Stimulated activated CD4-positive, alpha-beta T cell treated with anti-CD3 and anti-CD28 coated beads, Interleukin-12 subunit alpha, Interleukin-12 subunit beta, amount 100 ng/mL, for 24 hours (primary cell): ENCODE data around the gene PDILT.
"Not testable (repeated sequence)": the region's sequence is repeated elsewhere in the genome, so short reads cannot be mapped to it uniquely, and the experiment has no call there.

Source experiments
- DNase-seq, 2 experiments: peaks; one replicate each; pipeline ENCODE4 v3.0.0-alpha.2; 2020; ENCODE audit warnings: low read depth in 2 of 2

The PDILT gene

DNA sequence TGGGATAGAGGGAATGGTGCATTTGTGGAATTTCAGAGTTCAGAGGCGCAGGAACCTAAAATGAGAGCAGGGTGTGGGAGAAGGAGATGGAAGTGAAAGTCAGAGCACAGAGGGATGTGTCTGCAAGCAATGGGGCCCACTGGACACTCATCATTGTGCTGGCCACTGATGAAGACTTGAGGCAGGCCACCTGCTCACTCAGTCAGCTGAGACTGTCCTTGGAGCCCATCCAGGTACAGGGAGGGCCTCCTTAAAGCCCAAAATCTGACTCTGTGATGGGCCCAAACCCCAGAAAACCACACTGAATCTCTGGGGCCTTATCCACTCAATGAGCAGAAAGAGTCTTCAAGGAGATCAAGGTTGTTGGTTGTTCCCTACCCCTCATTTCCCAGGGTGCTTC is 82.9 kb downstream of the PDILT start:
- DNase-seq, result no peak

DNA sequence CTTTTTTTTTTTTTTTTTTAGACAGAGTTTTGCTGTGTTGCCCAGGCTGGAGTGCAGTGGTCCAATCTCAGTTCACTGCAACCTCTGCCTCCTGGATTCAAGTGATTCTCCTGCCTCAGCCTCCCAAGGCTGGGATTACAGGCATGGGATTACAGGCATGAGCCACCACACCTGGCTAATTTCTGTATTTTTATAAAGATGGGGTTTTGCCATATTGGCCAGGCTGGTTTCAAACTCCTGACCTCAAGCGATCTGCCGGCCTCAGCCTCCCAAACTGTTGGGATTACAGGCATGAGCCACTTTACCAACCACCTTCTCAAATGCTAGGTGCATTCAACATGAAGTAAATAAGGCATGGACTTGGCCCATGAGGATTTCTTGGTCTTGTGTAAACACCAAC is 83.5 kb downstream of the PDILT start:
- DNase-seq, result not testable (repeated sequence)

DNA sequence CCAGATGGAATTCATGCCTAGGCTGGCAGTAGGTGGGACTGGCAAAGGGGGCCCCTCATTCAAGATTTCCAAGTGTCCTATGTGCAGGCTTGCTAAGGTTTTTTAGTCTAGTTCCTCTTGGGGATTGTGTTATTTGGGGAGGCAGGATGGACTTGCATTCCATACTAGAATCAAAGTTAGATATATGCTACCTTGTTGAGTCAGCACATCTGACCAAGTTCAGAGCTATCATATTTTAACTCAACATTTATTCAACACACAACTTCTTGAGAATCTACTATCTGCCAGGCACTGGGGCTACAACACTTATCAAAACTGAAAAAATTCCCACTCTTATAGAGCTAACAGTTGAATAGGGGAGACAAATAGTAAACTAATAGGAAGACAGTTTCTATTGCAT is 83.9 kb downstream of the PDILT start:
- DNase-seq, result no peak

DNA sequence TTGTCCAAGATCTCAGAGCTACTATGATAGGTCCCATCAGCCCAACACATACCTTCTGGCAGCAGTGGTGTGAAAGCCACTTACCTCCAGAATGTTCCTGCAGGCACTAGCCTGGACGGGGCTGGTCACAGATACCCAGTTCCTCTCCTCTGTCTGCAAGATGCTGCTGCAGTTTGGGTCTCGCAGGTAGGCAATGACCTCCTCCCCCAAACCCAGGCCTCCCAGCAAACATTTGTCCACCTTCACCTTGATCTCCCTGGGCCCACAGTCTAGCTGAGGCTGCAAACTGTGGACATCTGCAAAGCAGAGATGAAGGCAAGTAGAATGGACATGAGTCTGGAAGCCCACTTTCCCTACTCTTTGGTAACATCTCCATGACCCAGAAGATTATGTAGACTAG is 84.4 kb downstream of the PDILT start:
- no peak for DNase-seq

DNA sequence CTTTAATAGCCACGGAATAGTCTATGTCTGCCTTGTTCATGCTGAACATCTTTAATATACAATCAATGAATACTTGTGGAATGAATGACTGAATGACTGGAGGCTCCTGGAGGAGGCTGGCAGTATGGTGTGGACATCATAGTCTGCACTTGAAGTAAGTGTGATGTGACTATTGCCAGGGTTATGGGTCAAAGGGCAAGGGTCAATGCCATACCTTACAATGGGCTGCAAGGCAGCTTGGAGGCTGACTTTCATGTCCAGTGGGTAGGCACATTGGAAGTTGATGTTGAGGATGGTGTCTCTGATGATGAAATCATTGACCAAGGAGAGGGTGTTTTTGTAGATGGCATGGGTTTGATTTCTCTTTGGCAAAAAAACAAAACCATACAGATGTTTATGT is 85.1 kb downstream of the PDILT start:
- no peak for DNase-seq

DNA sequence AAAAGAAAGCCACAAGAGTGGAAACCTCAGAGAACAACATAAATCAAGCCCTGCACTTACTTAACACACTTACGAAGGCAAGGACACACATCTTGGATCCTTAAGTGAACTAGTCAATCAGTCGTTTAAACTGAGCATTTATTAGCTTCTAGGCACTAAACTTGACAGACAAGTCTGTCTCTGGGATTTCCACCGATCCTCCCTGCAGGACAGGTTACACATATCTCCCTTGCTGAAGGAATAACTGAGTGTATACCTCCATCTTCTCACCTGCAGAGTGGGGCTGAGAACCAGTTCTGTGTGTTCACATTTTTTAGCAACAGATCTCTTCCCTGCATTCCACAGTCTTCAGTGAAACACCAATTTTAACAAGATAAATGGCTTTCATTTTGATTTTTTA is 86.1 kb downstream of the PDILT start:
- no peak for DNase-seq

DNA sequence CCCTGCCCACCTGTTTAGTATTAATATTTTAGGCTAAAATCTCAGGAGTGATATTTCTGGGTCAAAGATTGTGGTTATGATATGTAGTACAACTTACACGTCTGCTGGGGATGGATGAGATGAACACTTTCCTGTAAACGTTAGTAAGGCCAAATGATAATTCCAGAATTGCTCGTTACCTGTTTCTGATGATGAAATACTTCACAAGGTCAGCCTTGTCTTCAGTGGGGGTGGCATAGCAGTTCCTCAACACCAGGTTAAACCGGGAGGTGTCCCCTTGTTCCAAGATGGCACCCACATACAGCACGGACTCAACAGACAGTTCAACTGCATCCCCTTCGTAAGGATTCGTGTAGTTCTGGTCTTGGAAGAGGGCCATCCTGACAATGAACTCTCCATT is 86.5 kb downstream of the PDILT start:
- no peak for DNase-seq

DNA sequence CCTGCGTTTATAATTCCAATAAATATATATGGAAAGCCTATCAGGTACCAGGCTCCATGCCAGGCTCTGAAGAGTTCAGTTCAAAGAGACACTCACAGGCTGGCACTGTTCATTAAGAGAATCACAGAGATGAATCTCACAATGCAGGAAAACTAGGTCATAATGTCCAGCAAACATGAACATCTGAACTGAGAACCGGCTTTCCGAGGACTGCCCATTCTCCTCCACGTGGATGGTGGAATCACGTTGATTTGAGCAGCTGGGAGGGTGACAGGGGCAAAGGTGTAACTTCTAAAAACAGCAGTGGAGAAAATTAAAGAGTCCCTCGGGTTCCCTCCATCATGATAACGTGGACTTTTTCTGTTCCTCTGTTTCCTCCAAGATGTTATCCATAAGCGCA is 87.4 kb downstream of the PDILT start:
- no peak for DNase-seq

DNA sequence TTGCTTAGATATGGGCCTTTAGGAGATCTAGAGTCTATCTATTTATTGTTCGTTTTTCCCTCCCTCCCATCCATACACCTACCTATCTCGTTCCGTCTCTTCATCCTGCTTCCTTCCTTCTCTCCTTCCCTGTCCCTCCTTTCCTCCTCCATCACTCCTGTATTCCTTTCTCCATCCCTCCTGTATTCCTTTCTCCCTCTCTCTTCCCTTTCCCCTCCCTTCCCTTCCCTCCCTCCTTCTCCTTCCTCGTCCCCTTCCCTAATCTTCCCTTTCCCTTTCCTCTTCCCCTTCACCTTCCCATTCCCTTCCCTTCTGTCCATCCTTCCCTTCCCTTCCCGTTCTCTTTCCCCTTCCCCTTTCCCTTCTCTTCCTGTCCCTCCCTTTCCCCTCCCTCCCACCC is 87.8 kb downstream of the PDILT start:
- DNase-seq, result no peak

DNA sequence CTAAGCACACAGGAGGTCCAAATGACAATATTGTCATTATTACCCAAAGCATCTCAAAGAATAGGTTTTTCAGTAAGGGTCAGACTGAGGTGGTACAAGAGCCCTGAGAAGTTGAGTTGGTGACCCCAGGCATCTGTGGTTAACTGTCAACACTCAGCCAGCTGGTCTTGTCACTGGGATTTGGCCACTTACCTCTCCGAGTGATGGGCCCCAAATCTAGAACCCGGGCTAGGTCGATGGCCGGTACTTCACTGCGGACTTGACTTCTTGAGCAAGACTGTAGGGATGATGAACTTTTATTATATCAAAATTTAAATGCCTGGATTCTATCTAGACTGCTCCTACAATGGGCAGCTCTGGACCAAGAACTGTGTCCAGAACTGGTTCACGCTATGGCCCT is 88.8 kb downstream of the PDILT start:
- no peak for DNase-seq

DNA sequence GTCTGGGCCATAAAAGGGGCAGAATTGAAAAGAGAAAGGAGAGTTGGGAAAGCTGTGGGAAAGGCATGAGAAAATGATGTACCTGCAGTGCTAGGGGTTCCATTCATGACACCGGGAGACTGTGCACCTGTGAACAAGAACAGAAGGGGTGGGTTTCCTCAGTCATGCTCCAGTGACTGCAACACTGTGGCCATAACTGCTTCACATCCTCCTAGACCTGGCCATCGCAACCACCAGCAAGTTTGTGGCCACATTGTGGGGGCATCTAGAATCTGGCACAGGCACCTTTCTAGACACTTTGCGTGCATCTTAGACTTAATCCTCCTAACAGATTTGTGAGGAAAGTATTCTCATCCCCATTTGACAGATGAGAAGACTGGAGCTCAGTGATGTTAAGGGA is 90.0 kb downstream of the PDILT start:
- no peak for DNase-seq

DNA sequence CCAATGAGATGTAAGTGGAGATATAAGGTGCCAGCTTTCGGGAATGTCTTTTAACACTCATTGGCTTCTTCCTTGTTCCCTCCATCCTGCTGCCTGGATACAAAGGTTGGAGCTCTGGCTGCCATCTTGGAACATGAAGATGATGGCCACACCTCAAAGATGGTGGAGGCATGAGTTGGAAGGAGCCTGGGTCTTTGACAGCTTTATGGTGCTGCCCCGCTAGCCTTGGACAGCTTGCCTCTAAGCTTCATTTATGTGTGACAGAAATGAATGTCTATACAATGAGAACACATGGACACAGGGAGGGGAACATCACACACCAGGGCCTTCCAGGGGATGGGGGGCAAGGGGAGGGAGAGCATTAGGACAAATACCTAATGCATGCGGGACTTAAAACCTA is 90.8 kb downstream of the PDILT start:
- DNase-seq, result no peak

DNA sequence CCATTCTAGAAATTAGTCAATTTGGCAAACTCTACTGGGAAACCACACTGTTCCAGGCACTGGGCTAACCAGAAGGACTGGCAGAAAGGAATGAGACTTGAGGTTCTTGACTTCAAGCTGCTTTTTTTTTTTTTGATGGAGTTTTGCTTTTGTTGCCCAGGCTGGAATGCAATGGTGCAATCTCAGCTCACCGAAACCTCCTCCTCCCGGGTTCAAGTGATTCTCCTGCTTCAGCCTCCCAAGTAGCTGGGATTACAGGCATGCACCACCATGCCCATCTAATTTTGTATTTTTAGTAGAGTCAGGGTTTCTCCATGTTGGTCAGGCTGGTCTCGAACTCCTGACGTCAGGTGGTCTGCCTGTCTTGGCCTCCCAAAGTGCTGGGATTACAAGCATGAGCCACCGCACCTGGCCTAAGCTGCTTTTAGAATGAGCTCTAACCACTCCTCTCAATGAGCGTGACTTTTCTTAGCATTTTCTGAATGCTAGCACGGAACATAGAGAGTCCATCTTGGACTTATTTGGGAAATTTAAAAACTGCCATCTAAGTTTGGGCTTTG is 91.9 kb downstream of the PDILT start:
- not testable (repeated sequence) for DNase-seq

DNA sequence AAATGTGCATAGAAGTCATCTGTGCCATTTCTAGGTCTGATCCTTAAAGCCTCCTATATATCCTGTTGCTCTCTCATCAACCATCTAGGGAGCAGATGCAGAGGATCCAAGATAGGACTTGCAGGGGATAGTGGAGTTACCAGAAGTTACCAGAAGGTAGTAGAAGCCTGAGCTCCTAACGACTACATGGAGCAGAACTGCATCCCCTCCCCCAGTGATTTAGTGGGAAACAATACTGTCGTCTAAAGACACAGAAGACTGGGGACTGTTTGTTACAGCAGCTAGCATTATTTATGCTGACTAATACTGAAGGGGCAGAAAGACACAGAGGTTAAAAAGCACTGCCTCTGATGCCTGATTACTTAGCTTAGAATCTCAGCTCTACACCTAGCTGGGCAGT is 93.0 kb downstream of the PDILT start:
- no peak for DNase-seq

DNA sequence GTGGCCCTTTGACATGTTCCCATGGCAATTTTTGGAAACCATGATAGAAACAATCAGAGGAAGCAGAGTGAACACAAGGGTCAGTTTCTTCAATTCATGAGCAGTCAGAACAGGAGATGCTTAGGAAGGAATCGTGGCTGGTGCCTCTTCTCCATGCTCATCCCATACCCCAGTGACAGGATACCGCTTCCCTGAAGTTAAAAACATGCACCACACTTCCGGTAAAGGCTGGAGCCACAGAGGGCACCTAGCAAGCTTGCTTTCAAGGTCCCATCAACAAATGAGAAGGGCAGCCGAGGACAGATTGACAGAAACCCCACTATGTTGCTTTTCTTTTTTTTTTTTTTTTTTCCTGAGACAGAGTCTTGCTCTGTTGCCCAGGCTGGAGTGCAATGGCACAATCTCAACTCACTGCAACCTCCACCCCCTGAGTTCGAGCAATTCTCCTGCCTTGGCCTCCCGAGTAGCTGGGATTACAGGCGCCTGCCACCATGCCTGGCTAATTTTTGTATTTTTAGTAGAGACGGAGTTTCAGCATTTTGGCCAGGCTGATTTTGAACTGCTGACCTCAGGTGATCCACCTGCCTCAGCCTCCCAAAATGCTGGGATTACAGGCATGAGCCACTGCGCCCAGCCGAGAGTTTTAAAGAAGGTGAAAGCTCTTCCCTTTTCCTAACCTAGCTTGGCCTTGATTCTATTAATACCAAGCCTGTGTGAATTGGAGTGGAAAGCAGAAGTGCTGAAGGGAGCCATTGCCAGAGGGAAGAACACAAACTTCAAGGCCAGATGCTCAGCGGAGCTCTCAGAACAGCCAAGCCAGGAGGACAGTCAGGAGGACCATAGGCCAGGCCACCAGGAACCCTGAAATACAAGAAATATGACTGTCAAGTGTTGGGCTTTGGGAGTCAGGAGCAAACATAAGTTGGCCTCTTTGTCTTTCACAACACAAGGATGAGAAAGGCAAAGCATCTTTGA is 93.8 kb downstream of the PDILT start:
- no peak for DNase-seq

DNA sequence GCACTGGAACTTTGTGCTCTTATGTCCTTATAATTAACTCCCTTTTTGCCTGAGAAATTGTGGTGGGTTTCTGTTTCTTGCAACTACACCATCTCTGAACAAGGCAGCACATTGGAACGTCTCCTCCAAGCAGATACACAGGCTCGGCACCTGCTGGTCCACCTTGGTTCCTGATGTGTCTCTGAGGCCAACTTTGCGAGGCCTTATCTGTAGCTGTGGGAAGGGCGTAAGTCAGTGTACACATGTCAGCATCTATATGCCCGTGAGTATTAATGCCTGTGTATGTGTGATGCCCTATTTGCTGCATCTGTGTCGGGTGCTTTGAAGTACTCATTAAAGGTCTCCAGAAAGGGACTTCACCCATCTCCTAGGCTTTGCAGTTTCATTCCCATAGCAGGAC is 94.8 kb downstream of the PDILT start:
- DNase-seq, result no peak
